Fibroblast of skin of scalp (primary cell): Measurements from ENCODE around the gene EBF4.
A peak's percentile ranks its signal among the peaks of the same experiment; 100 is the strongest.
"Not testable (repeated sequence)": the region's sequence is repeated elsewhere in the genome, so short reads cannot be mapped to it uniquely, and the experiment has no call there.

Experiments
- DNase-seq: peaks from one replicate; pipeline ENCODE4 v3.0.0-alpha.2; 2013

The EBF4 gene

DNA sequence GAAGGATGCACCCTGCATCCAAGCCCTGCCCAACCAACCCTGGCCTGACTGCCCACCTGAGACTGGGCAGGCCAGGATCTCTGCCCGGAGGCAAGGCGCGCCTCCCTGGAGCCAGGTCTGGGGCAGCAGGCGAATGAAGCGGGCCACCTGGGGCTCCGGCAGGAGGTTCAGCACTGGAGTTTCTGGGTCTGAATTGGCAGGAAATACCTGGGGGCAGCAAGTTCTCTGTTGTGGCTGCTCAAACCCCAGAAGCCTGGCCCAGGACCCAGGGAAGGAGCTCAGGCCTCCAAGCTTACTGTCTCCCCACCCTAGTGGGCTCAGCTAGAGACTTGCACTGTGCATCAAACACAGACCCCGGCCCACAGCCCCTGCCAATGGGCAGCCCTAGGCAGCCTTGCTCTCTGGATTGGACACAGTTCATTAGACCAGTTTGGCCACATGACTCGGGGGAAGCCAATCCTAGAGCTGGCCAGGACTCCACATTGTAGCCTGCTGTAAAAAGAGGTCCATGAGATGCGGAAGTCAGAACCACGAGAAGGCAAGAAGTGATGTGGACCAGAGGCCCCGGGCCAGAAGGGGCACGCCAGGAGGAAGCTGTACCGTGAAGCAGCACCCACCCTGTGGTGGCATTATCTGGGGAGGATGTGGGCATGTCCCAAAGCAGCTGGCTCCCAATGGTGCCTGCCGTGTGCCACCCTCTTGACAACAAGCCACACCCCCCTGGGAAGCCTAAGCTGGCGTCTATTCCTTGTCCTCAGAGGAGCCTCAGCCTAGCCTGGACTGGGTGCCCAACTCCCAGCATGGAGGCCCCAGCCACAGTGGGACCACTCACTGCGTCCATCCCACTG lies 104.8 kb downstream of the EBF4 start:
- DNase-seq, result no peak

DNA sequence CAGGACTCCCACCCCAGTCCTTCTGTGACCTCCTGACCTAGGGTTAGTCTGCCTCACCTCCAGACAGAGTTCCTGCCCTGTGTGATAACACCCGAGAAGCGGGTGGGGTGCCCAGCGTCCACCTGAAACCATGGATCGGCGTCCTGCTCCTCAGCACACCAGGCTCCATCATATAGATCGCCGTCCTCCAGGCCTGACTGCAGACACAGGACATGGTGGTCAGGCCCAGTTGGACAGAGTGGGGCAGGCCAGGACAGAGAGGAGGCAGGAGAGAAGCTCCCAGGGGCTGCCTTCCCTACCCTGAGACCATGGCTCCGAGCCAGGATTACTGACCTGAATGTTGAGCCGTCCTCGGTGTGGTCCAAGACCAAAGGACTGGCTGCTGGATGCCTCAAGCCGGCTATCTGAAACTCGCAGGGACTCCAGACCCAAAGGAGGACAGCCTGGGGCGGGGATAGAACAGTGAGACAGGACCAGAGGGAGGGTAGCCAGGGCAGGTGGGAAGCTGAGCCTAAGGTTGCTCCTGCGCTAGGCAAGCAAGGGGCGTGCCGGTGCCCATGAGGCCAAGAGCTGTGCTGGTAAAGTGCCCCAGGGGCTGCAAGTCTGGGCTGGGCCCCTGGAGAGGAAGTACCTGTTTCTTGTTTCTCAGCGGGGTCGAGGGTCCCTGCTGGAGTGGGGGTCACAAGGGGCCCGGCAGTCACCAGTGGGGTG lies 105.7 kb downstream of the EBF4 start:
- DNase-seq, result no peak

DNA sequence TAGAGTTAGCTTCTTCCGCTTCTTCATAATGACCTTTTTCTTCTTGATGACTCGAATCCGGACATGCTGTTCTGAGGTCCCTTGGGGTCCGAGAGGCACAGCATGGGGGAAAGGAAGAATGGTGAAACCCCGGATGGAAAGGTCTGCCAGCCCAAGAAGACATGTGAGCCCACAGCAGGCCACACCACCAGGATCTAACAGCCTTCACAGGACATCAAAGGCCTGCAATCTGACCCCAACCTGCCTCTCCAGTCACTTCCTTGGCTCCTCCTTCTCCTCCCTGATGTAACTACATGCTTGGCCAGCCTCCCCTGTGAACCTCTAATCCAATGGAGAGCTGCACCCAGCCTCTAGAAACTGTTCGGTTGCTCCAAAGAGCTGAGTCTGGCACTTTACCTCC lies 106.2 kb downstream of the EBF4 start:
- DNase-seq, result no peak

DNA sequence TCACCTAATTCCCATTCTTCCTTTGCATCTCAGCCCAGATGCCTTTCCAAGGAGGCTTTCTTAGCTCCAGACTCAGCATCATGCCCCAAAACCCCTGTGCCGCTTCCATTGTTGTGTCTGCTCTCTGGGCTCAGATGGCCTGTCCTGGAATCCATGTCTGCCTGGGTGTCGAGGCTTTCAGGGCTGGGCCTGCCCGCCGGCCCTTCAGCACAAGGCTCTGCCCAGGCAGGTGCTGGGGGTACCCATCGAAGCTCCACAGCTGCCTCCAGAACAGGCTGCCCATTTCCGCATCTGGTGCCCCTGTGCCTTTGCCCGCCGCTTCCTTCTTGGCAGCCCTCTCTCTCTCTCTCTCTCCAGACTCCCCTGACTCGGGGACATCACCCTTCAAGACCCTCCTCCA lies 106.7 kb downstream of the EBF4 start:
- DNase-seq, result no peak

DNA sequence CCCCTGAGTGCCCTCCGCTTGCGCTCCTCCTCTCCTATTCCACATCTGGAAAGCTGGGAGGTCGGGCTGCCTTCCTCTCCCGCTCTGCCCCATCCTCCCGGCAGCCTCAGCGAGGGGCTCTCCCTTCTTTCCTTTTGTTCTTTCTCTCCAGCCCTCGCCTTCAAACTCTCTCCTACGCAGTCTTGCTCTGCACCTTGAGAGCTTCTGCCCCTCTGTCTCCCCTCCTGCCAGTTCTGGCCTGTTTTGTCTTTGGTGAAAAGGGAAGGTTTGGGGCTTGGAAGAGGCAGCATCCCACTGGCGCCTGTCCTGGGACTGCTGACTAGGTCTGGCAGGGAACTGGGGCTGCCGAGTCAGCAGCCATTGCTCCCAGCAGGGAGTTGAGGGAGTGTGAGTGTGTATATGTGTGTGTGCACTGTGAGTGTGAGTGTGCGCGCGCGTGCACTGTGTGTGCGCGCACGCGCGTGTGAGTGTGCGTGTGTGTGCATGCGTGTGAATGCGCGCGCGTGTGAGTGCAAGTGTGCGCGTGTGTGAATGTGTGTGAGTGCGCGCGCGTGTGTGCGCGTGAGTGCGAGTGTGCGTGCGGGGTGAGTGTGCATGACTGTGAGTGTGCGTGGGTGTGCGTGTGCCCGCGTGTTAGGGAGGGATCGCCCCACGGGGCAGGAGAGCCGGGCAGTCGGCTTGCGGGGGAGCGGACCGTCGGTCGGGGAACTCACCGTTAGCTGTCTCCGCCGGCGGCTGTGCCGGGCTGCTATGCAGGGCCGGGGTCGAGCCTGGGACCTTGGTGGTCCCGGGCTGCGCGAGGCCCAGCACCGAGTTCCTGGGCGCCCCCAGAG lies 107.3 kb downstream of the EBF4 start:
- peak; percentile 22 for DNase-seq

DNA sequence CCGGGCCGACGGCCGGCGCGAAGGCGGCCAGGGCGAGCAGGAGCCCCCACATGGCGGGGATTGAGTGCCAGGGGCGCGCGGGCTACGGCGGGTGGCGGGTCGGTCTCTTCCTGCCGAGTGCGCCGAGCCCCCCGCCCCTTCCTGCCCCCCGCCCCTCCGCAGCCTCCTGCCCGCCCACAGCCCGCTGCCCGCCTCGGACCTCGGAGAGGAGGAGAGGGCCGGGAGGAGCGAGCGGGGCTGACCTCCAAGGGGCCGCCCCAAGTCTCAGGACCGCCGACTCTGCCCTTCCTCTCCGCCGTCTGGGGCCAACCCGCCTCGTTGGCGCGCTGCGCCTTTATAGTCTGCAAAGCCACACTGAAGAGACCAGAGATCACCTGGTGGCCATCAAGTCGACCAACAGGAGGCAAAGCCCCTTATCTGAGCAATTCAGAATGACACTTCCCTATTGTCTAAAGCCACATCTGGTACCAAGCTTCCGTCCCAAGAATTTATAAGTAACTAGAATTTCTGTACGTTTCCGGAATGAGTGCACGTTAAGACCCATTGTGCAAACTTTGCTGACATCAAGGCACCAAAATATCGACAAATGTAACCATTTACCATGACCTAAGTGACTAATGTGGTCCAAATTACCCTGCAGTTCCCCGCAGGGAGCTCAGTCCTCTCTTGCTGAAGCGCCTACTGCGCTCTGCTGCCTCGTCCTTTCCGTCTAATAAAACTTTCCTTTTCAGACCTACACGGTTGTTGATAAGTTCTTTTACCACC lies 108.1 kb downstream of the EBF4 start, which contains the start of gene CPXM1:
TSS of gene CPXM1 (minus strand) at position 107 of the 765 bp plus-strand sequence. CDS start at position 52, 55 bp downstream.
- DNase-seq, result no peak

DNA sequence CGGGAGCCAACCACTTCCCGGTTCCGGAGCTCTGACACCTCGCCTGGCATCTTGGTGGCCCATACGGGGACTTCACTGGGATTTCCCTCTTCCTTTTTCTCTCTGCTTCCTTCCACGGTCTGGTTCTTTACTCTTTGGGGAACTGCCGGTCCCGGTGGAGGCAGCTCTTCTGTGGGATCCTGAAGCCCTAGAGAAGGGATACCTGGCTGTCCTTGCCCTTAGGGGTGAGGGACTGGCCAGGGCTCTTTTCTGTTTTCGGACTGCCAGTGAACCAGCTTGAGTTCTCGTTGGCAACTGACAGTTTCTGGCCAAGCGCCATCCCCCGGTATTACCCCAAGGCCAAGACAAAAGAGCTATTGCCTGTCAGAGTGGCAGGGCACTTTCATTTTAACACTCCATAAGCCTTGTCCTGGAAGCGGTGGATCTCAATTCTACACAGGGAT lies 108.7 kb downstream of the EBF4 start:
- DNase-seq, result no peak

DNA sequence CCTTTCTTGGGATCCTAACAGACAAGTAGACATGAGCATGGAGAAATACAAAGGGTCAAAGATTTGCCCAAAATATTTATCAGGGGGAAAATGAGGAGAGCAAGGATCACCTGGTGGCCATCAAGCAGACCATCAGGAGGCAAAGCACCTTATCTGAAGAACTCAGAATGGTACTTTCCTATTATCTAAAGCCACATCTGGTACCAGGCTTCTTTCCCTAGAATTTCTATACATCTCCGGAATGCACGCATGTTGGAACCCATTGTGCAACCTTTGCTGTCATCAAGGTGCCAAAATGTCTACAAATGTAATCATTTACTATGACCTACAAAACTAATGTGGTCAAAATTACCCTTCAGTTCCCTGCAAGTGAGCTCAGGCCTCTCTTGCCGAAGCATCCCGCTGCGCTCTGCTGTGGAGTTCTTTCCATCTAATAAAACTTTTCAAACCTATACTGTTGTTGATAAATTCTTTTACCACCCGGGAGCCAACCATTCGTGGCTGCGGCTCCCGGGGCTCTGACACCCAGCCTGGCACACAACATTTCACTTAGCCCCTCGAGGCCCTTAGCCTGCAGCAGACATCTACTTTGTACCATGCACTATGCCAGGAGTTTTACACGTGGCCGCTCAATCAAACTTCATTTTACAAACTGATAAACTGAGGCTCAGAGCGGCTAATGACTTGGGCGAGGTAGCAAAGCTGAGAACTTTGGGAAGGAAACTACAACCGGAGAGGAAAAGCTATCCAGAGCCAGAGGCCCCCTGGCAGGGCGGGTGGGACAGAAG lies 111.7 kb downstream of the EBF4 start:
- DNase-seq, result no peak

DNA sequence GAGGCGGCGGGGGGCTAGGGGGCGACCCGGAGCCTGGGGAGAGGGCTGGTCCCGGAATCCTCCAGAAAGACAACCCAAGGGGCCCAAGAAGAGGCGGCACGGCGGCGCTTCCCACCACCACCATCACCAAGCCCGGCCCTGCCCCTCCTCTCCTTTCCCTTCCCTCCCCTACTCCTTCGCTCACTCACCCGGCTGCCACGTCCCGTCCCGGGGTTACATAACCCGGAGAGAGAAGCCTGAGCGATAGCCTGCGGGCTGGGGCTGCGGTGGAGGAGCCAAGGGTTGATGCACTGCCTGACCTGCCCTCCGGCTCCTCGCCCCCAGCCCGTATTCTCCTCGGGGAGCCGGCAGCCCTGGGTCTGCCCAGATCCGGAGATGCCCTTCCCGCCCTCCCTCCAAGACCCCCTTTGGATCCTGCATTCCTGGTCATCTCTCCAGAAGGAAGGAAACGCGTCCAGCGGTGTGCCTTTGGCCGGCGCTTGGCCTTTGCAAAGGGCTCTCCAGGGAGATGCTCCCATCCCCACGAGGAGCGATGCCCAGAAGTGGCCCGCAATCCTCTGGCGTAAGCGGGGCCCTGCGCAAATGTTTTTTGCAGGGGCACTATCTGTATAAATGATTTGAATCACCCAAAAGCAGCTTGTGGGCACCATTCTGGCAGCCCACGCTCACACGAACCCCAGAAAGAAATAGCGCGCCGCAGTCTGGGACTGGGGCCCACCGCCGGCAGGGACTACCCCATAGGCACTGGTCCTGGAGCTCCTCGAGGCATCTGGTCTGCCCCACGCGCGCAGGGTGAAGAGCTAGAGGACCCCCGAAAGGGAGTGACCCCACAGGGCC lies 112.5 kb downstream of the EBF4 start:
- no peak for DNase-seq

DNA sequence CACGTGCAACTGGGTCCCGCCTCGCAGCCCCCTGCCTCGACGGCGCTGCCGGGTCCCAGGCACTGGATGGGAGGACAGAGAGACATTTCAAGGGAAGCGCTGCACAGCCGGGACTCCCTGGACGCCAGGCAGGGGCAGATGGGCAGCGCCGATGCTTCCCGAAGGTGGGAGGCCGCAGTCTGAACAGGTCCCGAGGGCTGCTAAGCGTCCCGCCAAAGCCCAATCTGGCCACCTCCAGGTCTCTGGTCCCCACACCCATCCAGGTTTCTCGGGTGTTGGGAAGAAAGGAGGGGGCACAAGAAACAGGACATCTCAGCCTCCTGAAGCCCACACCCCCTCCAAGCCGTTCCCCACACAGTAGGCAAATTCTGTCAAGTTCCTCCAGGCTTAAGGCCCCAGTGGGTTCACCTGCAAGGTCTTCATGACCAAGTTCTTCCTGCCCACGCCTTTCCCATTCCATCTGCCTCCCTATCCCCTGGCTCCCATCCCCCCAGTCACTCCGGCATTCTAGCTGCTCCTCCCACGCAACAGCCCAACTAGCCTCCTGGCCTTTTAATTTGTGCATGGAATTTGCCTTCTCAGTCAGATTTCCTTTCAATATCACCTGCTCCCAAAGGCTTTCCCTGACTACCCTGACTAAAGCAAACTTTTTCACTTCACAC lies 113.2 kb downstream of the EBF4 start:
- DNase-seq, result no peak

DNA sequence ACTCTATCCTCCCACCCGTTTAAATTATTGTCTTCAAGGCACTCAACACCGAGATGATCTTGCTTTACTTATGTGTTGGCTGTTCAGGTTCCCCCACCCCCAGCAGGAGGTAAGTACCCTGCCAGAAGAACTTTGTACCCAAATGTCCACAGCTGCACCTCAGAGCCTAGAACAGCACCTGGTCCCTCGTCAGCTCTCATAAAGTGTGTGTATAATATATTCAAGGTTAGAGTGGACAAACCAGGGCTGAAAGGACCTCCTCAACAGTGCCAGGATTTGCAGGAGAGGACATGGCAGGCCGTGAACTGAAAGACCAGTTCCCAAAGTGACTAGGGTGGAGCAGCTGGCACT lies 113.7 kb downstream of the EBF4 start:
- no peak for DNase-seq

DNA sequence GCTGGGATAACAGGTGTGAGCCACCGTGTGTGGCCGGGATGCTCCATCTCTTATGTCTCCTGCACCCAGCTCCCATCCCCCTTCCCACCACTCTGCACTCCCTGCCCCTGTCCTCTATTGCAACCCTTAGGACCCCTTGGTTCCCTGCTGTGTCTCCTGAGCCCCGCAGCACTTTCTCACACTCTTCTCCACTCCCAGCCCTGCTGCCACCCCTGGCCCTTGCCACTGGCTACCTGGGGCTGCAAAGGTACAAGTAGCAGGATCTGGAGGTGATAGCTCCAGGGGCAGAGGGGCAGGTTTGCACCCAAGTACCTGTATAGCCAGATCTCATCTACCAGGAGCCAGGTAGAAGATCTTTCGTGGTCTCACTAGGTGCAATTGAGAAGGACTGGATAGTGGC lies 114.4 kb downstream of the EBF4 start:
- no peak for DNase-seq

DNA sequence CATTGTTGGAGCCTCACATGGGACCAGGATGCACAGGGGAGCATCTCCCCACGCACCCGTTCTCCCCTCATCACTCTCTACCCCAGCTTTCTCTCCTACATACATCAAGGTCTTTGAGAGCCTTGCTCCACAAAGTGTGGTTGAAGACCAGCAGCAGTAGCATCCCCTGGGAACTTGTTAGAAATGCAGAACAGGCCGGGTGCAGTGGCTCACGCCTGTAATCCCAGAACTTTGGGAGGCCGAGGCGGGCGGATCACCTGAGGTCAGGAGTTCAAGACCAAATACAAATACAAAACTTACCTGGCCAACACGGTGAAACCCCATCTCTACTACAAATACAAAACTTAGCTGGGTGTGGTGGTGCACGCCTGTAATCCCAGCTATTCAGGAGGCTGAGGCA lies 115.3 kb downstream of the EBF4 start:
- not testable (repeated sequence) for DNase-seq

DNA sequence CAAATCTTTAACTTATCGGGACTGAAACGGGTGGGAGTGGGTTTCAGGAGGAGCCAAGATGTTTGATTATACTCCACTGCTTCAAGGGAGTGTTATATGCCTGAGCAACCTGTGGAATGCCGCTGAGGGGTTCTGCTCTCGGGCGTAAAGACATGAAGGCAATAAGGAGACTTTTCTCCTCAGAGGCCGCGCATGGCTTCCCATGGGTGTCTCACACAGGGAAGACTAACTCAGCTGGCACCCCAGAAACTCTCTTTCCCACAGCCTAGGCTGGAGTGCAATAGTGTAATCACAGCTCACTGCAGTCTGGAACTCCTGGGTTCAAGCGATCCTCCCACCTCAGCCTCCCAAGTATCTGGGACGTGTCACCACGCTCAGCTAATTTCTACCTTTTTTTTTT lies 117.1 kb downstream of the EBF4 start:
- DNase-seq, result no peak
